Neural crest cell (in vitro differentiated cells): Measurements from ENCODE around the gene RBM22. TPM values are rescaled to one million over a fixed set of nuclear protein-coding genes. Genes with fewer than 3 reads are reported as not detected.

Experiments used
- DNase-seq: peaks from one replicate; pipeline ENCODE4 v3.0.0; 2021; ENCODE audit warnings: low read depth, mixed read lengths, low spot score
- H3K27ac Mint-ChIP-seq: one replicate; pipeline ENCODE4 v1.8.0; 2021; ENCODE audit warnings: mild to moderate bottlenecking, mixed read lengths; ENCODE audit not compliant: unreplicated experiment
- H3K27me3 Mint-ChIP-seq: 2 replicates; pipeline ENCODE4 v1.8.0; 2021; ENCODE audit warnings: low read depth, mild to moderate bottlenecking, mixed read lengths
- H3K36me3 Mint-ChIP-seq: 2 replicates; pipeline ENCODE4 v1.8.0; 2021; ENCODE audit warnings: low read depth, mild to moderate bottlenecking, mixed read lengths
- H3K4me1 Mint-ChIP-seq: 2 replicates; pipeline ENCODE4 v1.8.0; 2021; ENCODE audit warnings: mixed read lengths
- H3K4me3 Mint-ChIP-seq: one replicate; pipeline ENCODE4 v1.8.0; 2021; ENCODE audit warnings: mild to moderate bottlenecking, mixed read lengths
- H3K9me3 Mint-ChIP-seq: 2 replicates; pipeline ENCODE4 v1.8.0; 2021; ENCODE audit warnings: mixed read lengths
- total RNA-seq: library from RNA; stranded (reverse); gene quantifications from 2 replicates; pipeline ENCODE4 v1.2.1, GENCODE V29; 2021
- TF ChIP-seq, protein P1 (sequence below): fragments of 200-600 bp; sonication (generic); conservative IDR thresholded peaks from 2 replicates; pipeline ENCODE4 v1.5.0; 2021; ENCODE audit warnings: antibody characterized with exemption, mild to moderate bottlenecking

Gene RBM22
- total RNA-seq, 1 donor from 2014 or later: 64.6 TPM

DNA sequence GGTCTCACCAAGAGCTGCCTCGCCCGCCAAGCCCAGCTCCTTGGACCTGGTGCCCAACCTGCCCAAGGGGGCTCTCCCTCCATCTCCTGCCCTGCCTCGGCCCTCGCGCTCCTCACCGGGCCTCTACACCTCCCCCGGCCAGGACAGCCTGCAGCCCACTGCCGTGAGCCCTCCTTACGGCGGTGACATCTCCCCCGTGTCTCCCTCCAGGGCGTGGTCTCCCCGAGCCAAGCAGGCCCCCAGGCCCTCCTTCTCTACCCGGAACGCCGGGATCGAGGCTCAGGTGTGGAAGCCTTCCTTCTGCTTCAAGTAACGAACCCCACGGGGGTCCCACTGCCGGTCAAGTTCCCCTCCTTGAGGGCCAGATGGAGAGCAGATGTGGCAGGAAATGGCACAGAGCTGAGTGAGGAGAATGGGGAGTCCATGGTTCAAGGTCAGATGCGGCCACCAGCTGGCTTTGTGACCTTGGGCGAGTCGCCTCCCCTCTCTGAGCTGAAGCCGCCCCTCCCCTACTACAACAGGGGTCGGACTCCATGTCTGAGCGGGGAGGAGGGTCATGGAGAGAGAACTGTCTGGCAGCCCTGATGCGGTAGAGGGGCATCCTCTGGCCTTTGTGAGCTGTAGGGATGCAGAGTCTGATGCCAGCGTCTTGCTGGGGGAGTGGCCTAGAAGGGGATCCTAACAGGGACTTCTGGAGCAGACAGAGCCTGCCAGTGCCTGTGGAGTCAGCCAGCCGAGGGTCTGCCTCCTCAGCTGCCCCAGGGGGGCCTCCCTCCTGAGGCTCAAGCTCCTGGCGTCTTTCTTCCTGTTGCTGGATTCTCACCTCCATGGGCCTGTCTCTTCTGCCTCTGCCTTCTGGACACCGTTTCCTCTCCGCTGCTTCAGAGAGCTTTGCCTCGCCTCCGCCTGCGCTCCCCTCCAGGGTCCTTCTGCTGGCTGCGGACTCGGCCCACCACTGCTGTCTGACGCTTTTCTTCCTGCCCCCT is 50.5 kb downstream of the RBM22 start:
- Mint-ChIP-seq H3K9me3 (no peaks in the 10 kb centered on the region), H3K4me1 (peaks cover 21% of the 10 kb centered on the region), H3K36me3 (no peaks in the 10 kb centered on the region), H3K4me3 (no peak overlapping the region), H3K27me3 (no peaks in the 10 kb centered on the region), H3K27ac (peak overlapping the region; percentile 67)
- TF ChIP-seq, protein P1, sequence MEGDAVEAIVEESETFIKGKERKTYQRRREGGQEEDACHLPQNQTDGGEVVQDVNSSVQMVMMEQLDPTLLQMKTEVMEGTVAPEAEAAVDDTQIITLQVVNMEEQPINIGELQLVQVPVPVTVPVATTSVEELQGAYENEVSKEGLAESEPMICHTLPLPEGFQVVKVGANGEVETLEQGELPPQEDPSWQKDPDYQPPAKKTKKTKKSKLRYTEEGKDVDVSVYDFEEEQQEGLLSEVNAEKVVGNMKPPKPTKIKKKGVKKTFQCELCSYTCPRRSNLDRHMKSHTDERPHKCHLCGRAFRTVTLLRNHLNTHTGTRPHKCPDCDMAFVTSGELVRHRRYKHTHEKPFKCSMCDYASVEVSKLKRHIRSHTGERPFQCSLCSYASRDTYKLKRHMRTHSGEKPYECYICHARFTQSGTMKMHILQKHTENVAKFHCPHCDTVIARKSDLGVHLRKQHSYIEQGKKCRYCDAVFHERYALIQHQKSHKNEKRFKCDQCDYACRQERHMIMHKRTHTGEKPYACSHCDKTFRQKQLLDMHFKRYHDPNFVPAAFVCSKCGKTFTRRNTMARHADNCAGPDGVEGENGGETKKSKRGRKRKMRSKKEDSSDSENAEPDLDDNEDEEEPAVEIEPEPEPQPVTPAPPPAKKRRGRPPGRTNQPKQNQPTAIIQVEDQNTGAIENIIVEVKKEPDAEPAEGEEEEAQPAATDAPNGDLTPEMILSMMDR: no peak
- DNase-seq: no peak

DNA sequence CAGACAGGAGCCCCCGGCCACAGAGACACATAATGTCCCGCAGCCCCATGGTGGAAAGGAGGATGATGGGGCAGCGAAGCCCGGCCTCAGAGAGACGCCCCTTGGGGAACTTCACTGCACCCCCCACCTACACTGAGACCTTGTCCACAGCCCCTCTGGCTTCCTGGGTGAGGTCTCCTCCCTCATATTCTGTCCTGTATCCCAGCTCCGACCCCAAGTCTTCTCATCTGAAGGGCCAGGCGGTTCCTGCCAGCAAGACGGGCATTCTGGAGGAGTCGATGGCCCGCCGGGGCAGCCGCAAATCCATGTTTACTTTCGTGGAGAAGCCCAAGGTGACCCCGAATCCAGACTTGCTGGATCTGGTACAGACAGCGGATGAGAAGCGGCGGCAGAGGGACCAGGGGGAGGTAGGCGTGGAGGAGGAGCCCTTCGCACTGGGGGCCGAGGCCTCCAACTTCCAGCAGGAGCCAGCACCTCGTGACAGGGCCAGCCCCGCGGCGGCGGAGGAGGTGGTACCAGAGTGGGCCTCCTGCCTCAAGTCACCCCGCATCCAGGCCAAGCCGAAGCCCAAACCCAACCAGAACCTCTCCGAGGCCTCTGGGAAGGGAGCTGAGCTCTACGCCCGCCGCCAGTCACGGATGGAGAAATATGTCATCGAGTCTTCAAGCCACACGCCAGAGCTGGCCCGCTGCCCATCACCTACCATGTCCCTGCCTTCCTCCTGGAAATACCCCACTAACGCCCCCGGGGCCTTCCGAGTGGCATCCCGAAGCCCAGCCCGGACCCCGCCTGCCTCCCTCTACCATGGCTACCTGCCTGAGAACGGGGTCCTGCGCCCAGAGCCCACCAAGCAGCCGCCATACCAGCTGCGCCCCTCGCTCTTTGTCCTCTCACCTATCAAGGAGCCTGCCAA is 51.5 kb downstream of the RBM22 start:
- TF ChIP-seq, protein P1: no peak
- H3K4me3 Mint-ChIP-seq: no peak overlapping the region
- no peaks in the 10 kb centered on the region for H3K36me3 Mint-ChIP-seq
- no peak overlapping the region for H3K27ac Mint-ChIP-seq
- no peak for DNase-seq
- no peaks in the 10 kb centered on the region for H3K9me3 Mint-ChIP-seq
- peaks cover 21% of the 10 kb centered on the region for H3K4me1 Mint-ChIP-seq
- H3K27me3 Mint-ChIP-seq: no peaks in the 10 kb centered on the region

DNA sequence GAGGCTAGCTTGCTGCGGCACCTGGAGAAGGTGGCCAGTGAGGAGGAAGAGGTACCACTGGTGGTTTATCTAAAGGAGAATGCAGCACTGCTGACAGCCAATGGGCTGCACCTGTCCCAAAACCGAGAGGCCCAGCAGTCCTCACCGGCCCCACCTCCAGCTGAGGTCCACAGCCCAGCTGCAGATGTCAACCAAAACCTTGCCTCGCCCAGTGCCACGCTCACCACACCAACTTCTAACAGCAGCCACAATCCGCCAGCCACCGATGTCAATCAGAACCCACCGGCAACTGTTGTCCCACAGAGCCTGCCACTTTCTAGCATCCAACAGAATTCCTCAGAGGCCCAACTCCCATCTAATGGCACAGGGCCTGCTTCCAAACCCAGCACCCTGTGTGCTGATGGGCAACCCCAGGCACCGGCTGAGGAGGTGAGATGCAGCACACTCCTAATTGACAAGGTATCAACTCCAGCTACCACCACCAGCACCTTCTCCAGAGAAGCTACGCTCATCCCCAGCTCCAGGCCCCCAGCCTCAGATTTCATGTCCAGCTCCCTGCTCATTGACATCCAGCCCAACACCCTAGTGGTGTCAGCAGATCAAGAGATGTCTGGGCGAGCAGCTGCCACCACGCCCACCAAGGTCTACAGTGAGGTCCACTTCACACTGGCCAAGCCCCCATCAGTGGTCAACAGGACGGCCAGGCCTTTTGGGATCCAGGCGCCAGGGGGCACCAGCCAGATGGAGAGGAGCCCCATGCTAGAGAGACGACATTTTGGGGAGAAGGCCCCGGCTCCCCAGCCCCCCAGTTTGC is 52.4 kb downstream of the RBM22 start:
- no peak overlapping the region for H3K4me3 Mint-ChIP-seq
- DNase-seq: no peak
- TF ChIP-seq, protein P1: no peak
- H3K9me3 Mint-ChIP-seq: no peaks in the 10 kb centered on the region
- H3K27me3 Mint-ChIP-seq: no peaks in the 10 kb centered on the region
- H3K36me3 Mint-ChIP-seq: no peaks in the 10 kb centered on the region
- peak overlapping the region; percentile 87 for H3K27ac Mint-ChIP-seq
- peaks cover 21% of the 10 kb centered on the region for H3K4me1 Mint-ChIP-seq

DNA sequence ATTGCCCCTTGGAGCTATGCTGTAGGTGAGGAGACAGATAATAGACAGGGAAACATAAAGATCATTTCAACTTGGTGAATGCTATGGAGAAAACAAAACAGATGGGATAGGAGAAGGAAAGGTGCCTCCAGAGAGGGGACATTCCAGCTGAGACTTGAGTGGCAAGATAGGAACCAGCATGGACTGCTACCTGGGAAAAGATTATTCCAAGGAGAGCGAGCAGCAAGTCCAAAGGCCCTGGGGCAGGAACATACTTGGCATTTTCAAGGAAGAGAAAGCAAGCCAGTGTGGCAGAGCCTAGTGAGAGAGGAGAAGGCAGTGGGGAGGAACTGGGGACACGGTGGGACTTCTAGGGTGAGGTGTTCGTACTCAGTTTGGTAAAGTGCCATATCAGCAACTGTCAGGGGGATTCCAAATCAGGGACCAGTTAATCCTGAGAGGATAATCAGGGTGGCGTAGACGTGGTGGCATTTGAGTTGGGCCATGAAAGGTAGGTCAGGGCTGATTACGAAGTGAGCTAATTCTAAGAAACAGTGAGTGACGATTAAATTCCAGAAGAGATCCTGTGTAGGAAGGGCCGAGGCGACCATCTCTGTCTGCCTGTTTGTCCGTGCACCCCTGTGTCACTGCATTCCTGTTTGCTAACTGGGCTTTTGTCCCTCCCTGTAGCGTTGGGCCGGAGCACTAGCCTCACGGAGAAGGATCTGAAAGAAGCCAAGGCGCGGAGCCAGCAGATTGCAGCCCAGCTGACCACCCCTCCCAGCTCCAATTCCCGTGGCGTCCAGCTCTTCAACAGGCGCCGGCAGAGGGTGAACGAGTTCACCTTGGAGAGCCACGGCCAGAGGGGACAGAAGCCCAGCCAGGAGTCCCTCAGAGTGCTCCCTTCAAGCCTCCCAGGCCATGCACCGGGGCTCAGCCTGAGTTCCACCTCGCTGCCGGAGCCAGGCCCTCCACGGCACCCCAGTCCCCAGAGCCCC is 53.3 kb downstream of the RBM22 start:
- no peaks in the 10 kb centered on the region for H3K36me3 Mint-ChIP-seq

More for the DNA sequence above, 53.3 kb downstream of the RBM22 start:
- no peak for DNase-seq
- Mint-ChIP-seq H3K9me3 (no peaks in the 10 kb centered on the region), H3K4me3 (no peak overlapping the region), H3K27me3 (no peaks in the 10 kb centered on the region), H3K27ac (no peak overlapping the region), H3K4me1 (peaks cover 12% of the 10 kb centered on the region)
- TF ChIP-seq, protein P1: no peak
